Cortex of kidney (tissue), 1 donor: ENCODE data around the gene SEC14L2.

ENCODE experiments used
- DNase-seq: peaks from one replicate; lab custom pipeline; 2025; lab: John Stamatoyannopoulos, UW

SEC14L2 gene

GRCh38 chr22:30396871-30397655, at the start of gene SEC14L2:
Gene SEC14L2, plus strand, starts transcription at chr22:30397018. Its CDS starts 99 bp downstream, at chr22:30397117.
- no peak for DNase-seq

DNA sequence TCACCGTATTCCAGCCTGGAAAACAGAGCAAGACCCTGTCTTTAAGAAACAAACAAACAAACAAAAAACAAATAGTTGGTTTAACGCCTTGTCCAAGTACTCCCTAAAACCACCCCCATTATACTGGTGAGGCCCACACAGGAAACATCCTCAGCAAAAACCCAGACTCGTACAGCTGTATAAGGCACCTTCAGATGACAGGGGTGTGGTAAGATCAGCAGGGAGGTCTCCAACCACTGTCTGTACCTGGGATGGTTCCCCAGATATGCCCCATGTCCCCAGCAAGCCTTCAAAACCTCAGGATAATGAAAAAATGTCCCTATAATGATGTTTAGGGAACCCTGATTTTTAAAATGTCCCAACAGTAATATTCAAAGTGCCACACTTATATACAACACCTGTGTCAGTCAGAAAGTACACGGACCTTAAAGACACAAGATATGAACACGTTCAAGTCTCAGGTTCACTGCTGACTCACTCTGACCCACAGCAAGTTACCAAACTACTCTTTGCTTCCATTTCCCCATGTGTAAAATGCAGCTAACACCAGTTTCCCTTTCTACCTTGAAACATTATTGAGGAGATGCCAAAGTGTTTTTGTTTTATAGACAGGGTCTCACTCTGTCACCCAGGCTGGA, 49.4 kb upstream of the SEC14L2 start:
- DNase-seq, result no peak

GRCh38 chr22:30348404-30348803, 48.4 kb upstream of the SEC14L2 start:
- no peak for DNase-seq

- DNase-seq, result no peak
Measured at GRCh38 chr22:30348809-30349208, 48.0 kb upstream of the SEC14L2 start.

GRCh38 chr22:30351226-30351625, 45.6 kb upstream of the SEC14L2 start:
- DNase-seq, result no peak

GRCh38 chr22:30354644-30355043, 42.2 kb upstream of the SEC14L2 start:
- DNase-seq, result no peak

- DNase-seq, result peak; percentile 19
Measured at GRCh38 chr22:30356449-30357235, 40.2 kb upstream of the SEC14L2 start, which contains the start of the genes CCDC157 and SF3A1. Gene CCDC157, plus strand, starts transcription at chr22:30357007. Its CDS starts 8,994 bp downstream, at chr22:30366001. Gene SF3A1, minus strand, starts transcription at chr22:30356894. Its CDS starts 102 bp downstream, at chr22:30356792.

DNA sequence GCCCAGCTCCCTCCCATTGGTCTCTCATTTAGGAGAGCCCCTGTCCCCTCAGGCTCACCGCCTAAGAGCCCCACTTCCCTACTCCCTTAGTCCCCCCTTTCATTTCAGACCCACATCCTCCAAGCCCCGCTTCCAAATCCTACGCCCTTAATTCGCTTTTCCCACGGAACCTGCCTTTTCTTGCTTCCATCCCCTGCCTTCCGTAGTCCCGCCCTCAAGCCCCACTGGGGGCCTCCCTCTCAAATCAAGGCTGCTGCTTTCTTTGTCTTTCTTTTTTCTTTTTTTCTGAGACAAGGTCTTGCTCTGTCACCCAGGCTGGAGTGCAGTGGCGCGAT, 39.6 kb upstream of the SEC14L2 start:
- no peak for DNase-seq

DNA sequence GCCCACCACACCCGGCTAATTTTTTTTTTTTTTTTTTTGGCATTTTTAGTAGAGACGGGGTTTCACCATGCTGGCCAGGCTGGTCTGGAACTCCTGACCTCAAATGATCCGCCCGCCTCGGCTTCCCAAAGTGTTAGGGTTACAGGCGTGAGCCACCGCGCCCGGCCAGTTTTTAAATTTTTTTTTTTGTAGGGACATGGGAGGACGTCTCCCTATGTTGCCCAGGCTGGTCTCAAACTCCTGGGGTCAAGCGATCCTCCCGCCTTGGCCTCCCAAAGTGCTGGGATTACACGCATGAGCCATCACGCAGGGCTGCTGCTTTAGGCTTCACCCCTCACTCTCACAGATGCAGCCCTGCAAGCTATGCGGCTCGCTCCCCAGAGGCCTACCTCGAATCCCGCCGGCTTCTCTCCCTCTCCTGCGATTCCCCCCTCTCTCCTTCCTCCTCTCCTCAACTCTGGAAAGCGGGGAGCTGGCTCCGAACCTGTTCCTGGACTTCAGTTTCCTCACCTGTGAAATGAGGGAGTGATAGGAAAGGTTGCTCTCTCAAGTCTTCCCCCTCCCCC, 39.1 kb upstream of the SEC14L2 start:
- DNase-seq, result no peak

- no peak for DNase-seq
Measured at GRCh38 chr22:30358541-30358940, 38.3 kb upstream of the SEC14L2 start.

DNA sequence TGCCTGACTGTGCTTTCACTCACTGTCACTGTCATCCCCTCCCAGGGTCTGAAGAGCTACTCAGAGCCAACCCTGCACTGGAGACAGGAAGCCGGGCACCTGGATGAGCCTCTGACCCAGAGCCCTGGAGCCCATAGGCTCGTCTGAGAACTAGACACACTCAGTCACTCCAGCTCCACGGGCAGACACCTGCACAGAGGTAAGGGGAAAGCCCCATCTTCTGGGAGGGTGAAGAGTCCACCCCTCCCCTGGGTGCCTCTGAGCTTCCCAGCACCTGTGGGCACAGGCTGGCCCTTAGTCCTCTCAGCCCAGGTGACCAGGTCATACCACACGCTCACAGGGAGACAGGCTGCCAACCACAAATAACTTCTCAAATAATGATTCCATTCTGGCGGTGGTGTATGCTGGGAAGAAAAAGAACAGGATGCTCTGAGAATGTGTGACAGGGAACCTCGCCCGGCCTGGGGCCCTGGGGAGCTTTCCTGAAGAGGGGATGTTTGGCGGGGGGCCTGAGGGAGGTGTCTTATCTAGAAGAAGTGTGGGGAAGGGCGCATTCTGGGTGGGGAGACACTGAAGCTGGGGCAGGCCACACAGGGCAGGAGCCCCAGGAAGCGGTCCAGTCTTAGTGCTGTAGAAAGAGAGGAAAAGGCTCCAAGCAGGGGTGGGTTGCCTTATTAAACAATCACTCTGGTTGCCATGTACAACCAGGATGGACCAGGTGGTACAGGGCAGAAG, 34.7 kb upstream of the SEC14L2 start:
- DNase-seq, result no peak

- no peak for DNase-seq
Measured at GRCh38 chr22:30362651-30363281, 34.1 kb upstream of the SEC14L2 start.

DNA sequence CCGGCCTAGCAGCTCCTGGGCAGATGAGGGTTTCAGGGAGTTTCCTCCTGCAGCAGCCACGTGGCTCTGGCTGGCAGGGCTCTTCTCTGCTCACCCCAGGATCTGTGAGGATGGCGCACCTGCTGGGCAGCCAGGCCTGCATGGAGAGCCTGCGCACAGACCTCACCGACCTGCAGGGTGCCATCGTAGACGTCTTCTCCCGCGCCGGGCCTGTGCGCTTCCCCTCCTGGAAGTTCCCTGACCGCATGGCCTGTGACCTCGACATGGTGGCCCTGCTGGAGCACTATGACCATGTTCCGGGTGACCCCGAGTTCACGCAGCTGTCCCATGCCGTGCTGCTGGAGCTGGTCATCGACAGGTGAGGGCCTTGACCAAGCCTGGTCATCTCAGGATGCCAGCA, 30.9 kb upstream of the SEC14L2 start:
- DNase-seq, result no peak

DNA sequence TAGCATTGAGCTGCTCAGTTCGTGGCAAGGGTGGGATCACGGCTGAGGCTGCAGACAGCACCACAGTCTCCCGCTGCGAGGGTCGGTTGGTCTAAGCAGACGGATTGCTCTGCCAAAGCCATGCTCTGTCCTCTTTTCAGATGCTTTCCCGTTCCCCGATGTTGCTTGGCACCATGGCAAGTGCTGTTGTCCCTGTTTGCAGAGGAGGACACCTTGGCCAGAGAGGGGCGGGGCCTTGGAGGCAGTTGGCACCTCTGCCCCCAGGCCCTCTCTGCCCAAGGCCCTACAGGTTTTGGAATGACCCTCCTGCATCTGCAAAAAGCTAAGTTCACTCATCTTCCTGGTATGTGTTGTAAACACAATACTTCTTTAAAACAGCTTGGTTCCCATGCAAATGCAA, 28.4 kb upstream of the SEC14L2 start:
- DNase-seq, result no peak

- DNase-seq, result no peak
Measured at GRCh38 chr22:30370641-30371230, 26.1 kb upstream of the SEC14L2 start.

DNA sequence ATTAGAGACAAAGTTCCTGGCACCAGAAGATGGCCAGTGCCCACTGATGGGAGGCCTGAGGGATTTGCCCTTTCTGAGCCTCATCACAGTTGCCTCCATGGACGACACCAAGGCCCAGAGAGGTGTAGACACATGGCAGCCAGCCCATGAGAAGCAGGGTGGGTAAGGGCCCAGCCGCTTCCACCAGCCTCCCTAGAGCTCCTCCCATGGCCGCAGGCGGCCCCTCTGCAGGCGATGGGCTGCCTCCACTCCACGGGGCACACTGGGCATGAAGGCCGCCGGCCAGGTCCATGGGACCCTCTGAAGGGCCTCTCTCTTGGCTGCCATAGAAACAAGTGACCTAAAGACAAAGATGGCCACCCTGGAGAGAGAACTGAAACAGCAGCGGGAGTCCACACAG, 25.5 kb upstream of the SEC14L2 start:
- DNase-seq, result no peak

- no peak for DNase-seq
Measured at GRCh38 chr22:30371981-30372380, 24.8 kb upstream of the SEC14L2 start.

- DNase-seq, result no peak
Measured at GRCh38 chr22:30372915-30373314, 23.9 kb upstream of the SEC14L2 start.

- no peak for DNase-seq
Measured at GRCh38 chr22:30373331-30374325, 23.2 kb upstream of the SEC14L2 start.
